Measurements from ENCODE around the gene FGF14. TPM values are rescaled to one million over a fixed set of nuclear protein-coding genes. Genes with fewer than 3 reads are reported as not detected.

Gene FGF14
- total RNA-seq, 1 donor from 2014 or later, result 1.4 TPM

DNA sequence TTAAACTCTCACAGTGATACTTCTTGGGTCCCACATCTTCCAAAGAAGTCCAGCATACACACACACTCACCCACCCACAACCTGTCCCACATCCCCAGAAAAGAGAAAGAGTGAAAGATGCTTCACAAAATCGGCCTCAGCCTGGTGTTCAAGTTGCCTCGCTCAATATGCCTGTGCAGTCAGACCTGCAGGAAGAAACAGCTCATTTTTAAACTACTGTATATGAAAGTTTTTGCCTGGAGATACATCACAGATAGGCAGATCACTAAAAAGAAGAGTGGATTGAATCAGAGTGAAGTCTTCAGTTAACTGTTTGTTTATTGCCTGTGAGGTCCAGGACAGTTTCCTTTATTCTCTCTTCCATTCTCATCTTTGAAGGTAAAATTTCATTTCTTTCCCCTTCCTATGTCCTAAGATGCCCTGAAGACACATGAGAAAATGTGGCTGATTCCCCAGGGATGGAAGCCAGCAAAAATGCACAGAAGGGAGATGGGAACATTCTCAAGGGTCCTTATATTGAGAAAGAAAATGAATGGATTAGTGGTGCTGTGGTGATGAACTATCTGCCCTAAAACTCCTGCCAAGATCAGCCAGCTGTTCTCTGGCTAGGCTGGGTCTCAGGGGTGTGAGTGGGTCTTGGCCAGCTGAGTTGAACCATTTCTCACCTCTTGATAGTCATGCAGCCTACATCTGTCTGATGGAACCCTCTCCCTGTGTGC is 690.4 kb downstream of the FGF14 start:
- H3K27ac Mint-ChIP-seq, result no peak overlapping the region

DNA sequence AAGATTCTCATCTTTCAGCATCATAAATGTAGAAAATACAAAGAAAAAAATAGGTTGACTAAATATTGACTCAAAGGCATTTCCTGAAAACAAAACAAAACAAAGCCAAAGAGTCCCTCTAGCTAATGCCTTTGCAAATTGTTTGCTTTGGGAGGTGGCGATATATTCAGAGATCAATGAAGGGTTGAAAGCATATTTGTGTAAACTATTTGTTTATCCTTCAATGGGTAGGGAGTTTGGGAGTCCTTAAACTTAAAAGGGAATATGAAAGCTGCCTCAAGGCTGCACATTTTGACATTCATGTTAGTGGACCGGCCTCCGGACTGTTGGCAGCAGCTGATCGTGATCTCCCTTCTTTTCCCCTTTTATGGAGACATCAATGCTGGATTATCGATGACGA is 691.9 kb downstream of the FGF14 start:
- no peaks in the 10 kb centered on the region for H3K4me1 ChIP-seq
- no peaks in the 10 kb centered on the region for H4K20me1 ChIP-seq (ENCODE audit: low read depth)
- H3K4me1 Mint-ChIP-seq, result peaks cover 3% of the 10 kb centered on the region
- peaks cover 2% of the 10 kb centered on the region for H3K9me3 Mint-ChIP-seq
- H3F3A ChIP-seq (ENCODE audit: low read depth), result no peaks in the 10 kb centered on the region
- no peaks in the 10 kb centered on the region for H3K27me3 Mint-ChIP-seq (ENCODE audit: insufficient read depth, low read depth)
- H3K79me2 ChIP-seq (ENCODE audit: low read depth), result no peaks in the 10 kb centered on the region
- no peaks in the 10 kb centered on the region for H3K36me3 Mint-ChIP-seq
- H3K9ac ChIP-seq, result no peak overlapping the region
- H3K27me3 ChIP-seq, result no peaks in the 10 kb centered on the region
- no peak overlapping the region for H3K4me3 Mint-ChIP-seq
- no peak overlapping the region for H3K27ac ChIP-seq
- no peaks in the 10 kb centered on the region for H3K9me3 ChIP-seq (ENCODE audit: low read depth)
- H3K27ac Mint-ChIP-seq, result no peak overlapping the region
- TF ChIP-seq CTCF (IDR thresholded peaks at IDR 0.05) (no peak), EZH2phosphoT487 (IDR thresholded peaks at IDR 0.05) (no peak), EZH2 (IDR thresholded peaks at IDR 0.05) (no peak)
- H3K36me3 ChIP-seq, result no peaks in the 10 kb centered on the region
- H2AFZ ChIP-seq (replicated peaks), result no peak overlapping the region
- no peak overlapping the region for H3K4me3 ChIP-seq
- H3K4me2 ChIP-seq, result no peak overlapping the region
- no peak for DNase-seq (ENCODE audit: low spot score)

More for the DNA sequence above, 690.4 kb downstream of the FGF14 start:
- Mint-ChIP-seq H3K36me3 (no peaks in the 10 kb centered on the region), H3K4me3 (no peak overlapping the region), H3K4me1 (peaks cover 3% of the 10 kb centered on the region), H3K9me3 (peaks cover 2% of the 10 kb centered on the region), H3K27me3 (ENCODE audit: insufficient read depth, low read depth) (no peaks in the 10 kb centered on the region)
- Histone ChIP-seq H3K27ac (no peak overlapping the region), H3K36me3 (no peaks in the 10 kb centered on the region), H3K4me1 (no peaks in the 10 kb centered on the region), H3K27me3 (no peaks in the 10 kb centered on the region), H3F3A (ENCODE audit: low read depth) (no peaks in the 10 kb centered on the region), H2AFZ (replicated peaks) (no peak overlapping the region), H4K20me1 (ENCODE audit: low read depth) (no peaks in the 10 kb centered on the region), H3K9ac (no peak overlapping the region), H3K4me3 (no peak overlapping the region), H3K9me3 (ENCODE audit: low read depth) (no peaks in the 10 kb centered on the region), H3K79me2 (ENCODE audit: low read depth) (no peaks in the 10 kb centered on the region), H3K4me2 (no peak overlapping the region)
- no peak for DNase-seq (ENCODE audit: low spot score)
- TF ChIP-seq EZH2 (IDR thresholded peaks at IDR 0.05) (no peak), EZH2phosphoT487 (IDR thresholded peaks at IDR 0.05) (no peak), CTCF (IDR thresholded peaks at IDR 0.05) (no peak)

DNA sequence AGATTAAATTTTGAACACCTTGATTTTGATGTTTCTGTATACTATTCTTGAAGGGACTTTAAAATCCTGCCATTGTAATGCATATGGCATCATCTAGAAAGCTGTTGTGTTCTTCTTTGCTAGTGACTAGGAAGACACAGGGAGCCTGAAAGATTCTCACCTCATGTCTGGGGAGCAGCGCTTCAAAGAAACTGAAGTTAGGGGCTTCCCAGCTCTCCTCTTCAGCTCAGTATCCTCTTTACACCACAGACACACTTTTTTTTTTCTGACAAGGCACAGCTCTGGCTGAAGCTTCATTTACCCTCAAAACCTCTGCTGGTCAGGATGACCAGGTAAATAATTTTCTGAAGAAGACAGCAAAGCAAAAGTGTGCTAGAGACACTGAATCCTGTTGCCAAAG is 693.7 kb downstream of the FGF14 start:
- H3K9me3 Mint-ChIP-seq, result peaks cover 2% of the 10 kb centered on the region
- Histone ChIP-seq H3K79me2 (ENCODE audit: low read depth) (no peaks in the 10 kb centered on the region), H2AFZ (replicated peaks) (peak overlapping the region; percentile 26), H3K27me3 (no peaks in the 10 kb centered on the region), H3K9me3 (ENCODE audit: low read depth) (no peaks in the 10 kb centered on the region), H3K27ac (no peak overlapping the region), H3K4me2 (no peak overlapping the region), H3K9ac (no peak overlapping the region), H4K20me1 (ENCODE audit: low read depth) (no peaks in the 10 kb centered on the region), H3K4me3 (no peak overlapping the region), H3F3A (ENCODE audit: low read depth) (no peaks in the 10 kb centered on the region), H3K4me1 (no peaks in the 10 kb centered on the region), H3K36me3 (no peaks in the 10 kb centered on the region)
- no peak overlapping the region for H3K4me3 Mint-ChIP-seq
- TF ChIP-seq EZH2 (IDR thresholded peaks at IDR 0.05), result no peak
- no peak for TF ChIP-seq EZH2phosphoT487 (IDR thresholded peaks at IDR 0.05)
- no peak for TF ChIP-seq CTCF (IDR thresholded peaks at IDR 0.05)
- peaks cover 3% of the 10 kb centered on the region for H3K4me1 Mint-ChIP-seq
- H3K27ac Mint-ChIP-seq, result no peak overlapping the region
- no peaks in the 10 kb centered on the region for H3K36me3 Mint-ChIP-seq
- H3K27me3 Mint-ChIP-seq (ENCODE audit: insufficient read depth, low read depth), result no peaks in the 10 kb centered on the region
- DNase-seq (ENCODE audit: low spot score), result no peak

Data from neural progenitor cell (in vitro differentiated cells).